Common myeloid progenitor, CD34-positive (primary cell): ENCODE measurements around the gene CXXC4.

ENCODE experiments used
- CTCF ChIA-PET: fragments of 350-600 bp; sonication (Branson Sonifier 250); formaldehyde crosslinking; loops from one replicate; lab custom pipeline; 2021; ENCODE audit warnings: antibody characterized with exemption; lab: Charles Lee
- POLR2A ChIA-PET: fragments of 350-600 bp; sonication (Branson Sonifier 250); formaldehyde crosslinking; loops from one replicate; lab custom pipeline; 2021; ENCODE audit warnings: antibody characterized with exemption; lab: Charles Lee
- DNase-seq, 3 donors: peaks; one replicate each; pipeline versions ENCODE4 v3.0.0 to v3.0.0-alpha.2; 2013
- H3K27ac ChIP-seq, 2 experiments: 1 replicate in 1 of 2; 2 replicates in 1 of 2; pipeline ENCODE4 v1.7.0; 2013; ENCODE audit warnings: inconsistent platforms in 2 of 2, low read length in 2 of 2, mild to moderate bottlenecking in 2 of 2, low read depth in 1 of 2, moderate library complexity in 1 of 2; ENCODE audit not compliant: severe bottlenecking in 2 of 2, insufficient read depth in 1 of 2, poor library complexity in 1 of 2
- H3K27me3 ChIP-seq, 5 experiments: replicated peaks in 2 of 5; 1 replicate in 3 of 5; 2 replicates in 2 of 5; pipeline versions ENCODE4 v1.6.1 to v1.7.0; 2013; ENCODE audit warnings: low read length in 4 of 5, mild to moderate bottlenecking in 2 of 5, moderate library complexity in 2 of 5, inconsistent platforms in 1 of 5; ENCODE audit not compliant: insufficient read depth in 5 of 5, control insufficient read depth in 4 of 5
- H3K36me3 ChIP-seq, 4 experiments: 1 replicate in 2 of 4; 2 replicates in 2 of 4; pipeline versions ENCODE4 v1.6.1 to v1.7.0; 2013; ENCODE audit warnings: low read length in 3 of 4, control low read depth in 1 of 4, mild to moderate bottlenecking in 1 of 4; ENCODE audit not compliant: control insufficient read depth in 4 of 4, insufficient read depth in 4 of 4
- H3K4me1 ChIP-seq, 4 experiments: 1 replicate in 3 of 4; 2 replicates in 1 of 4; pipeline versions ENCODE4 v1.6.1 to v1.7.1; 2013; ENCODE audit warnings: low read length in 3 of 4, mild to moderate bottlenecking in 3 of 4, control low read depth in 1 of 4, inconsistent platforms in 1 of 4, moderate library complexity in 1 of 4; ENCODE audit not compliant: control insufficient read depth in 4 of 4, insufficient read depth in 4 of 4; ENCODE audit errors: control extremely low read depth in 1 of 4
- H3K4me3 ChIP-seq, 7 experiments: 1 replicate in 4 of 7; 2 replicates in 3 of 7; pipeline versions ENCODE4 v1.5.1 to v1.7.0; 2013; ENCODE audit warnings: mild to moderate bottlenecking in 7 of 7, low read length in 6 of 7, moderate library complexity in 6 of 7, inconsistent platforms in 2 of 7, low read depth in 2 of 7, control low read depth in 1 of 7; ENCODE audit not compliant: insufficient read depth in 4 of 7, control insufficient read depth in 1 of 7; ENCODE audit errors: extremely low read depth in 1 of 7
- H3K9me3 ChIP-seq, 5 experiments: 1 replicate in 4 of 5; 2 replicates in 1 of 5; pipeline versions ENCODE4 v1.6.1 to v1.7.1; 2013; ENCODE audit warnings: low read length in 4 of 5, mild to moderate bottlenecking in 2 of 5, inconsistent platforms in 1 of 5, low read depth in 1 of 5, moderate library complexity in 1 of 5; ENCODE audit not compliant: control insufficient read depth in 4 of 5, insufficient read depth in 2 of 5; ENCODE audit errors: control extremely low read depth in 1 of 5
- WGBS: methylation state at CpG from one replicate; pipeline ENCODE4 v1.1.5; 2013; ENCODE audit not compliant: insufficient coverage; 5-methylcytosine and 5-hydroxymethylcytosine counted together

CXXC4 gene

GRCh38 chr4:104519588-104519987 lies 24.9 kb upstream of the CXXC4 start:
- no peaks in the 10 kb centered on the region for H3K9me3 ChIP-seq
- no peak overlapping the region for H3K27ac ChIP-seq
- CTCF ChIA-PET, result no interaction called here
- no peak overlapping the region for H3K4me3 ChIP-seq
- DNase-seq, result peak in 1 of 3 donors; percentile 4
- no peaks in the 10 kb centered on the region for H3K36me3 ChIP-seq
- POLR2A ChIA-PET, result no interaction called here
- H3K4me1 ChIP-seq, result no peaks in the 10 kb centered on the region
- no peaks in the 10 kb centered on the region for H3K27me3 ChIP-seq

GRCh38 chr4:104516884-104517283 lies 22.2 kb upstream of the CXXC4 start:
- POLR2A ChIA-PET, result no interaction called here

GRCh38 chr4:104508224-104508623 lies 13.5 kb upstream of the CXXC4 start:
- no CpG with 5 or more reads among the region's 1 CpG for WGBS
- Histone ChIP-seq H3K27me3 (peaks cover 0 to 6% (median 0%) of the 10 kb centered on the region in 5 experiments), H3K27ac (no peak overlapping the region), H3K9me3 (peaks cover 0 to 3% (median 0%) of the 10 kb centered on the region in 5 experiments), H3K4me1 (no peaks in the 10 kb centered on the region), H3K36me3 (no peaks in the 10 kb centered on the region), H3K4me3 (no peak overlapping the region)
- CTCF ChIA-PET, result interaction anchor here (0.6 kb wide), 1 partner anchor 138 kb away, joined by 3 read pairs; no protein-coding TSS in a partner anchor
- DNase-seq, result no peak
- POLR2A ChIA-PET, result no interaction called here

More at GRCh38 chr4:104516884-104517283, 22.2 kb upstream of the CXXC4 start:
- Histone ChIP-seq H3K9me3 (no peaks in the 10 kb centered on the region), H3K27ac (no peak overlapping the region), H3K27me3 (no peaks in the 10 kb centered on the region), H3K4me1 (no peaks in the 10 kb centered on the region), H3K36me3 (no peaks in the 10 kb centered on the region), H3K4me3 (no peak overlapping the region)
- no peak for DNase-seq
- CTCF ChIA-PET, result no interaction called here

DNA sequence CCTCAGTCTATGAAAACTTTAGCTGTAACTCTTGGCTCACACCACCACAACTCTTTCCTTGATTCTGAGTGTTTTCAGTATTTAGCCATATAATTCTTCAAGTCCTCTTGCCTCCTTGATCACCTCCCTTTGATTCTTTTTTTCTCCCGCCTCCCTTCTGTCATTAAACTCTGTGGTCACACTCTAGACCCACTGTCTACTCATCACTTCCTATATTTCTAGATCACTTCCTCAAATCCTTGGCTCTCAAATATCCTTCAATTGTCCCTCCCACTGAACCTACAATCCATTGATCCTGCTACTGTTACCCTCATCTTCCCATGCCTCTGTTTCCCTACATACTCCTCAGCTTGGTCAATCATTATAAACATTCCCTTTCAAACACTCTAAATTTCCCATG lies 12.4 kb upstream of the CXXC4 start:
- Histone ChIP-seq H3K36me3 (no peaks in the 10 kb centered on the region), H3K4me3 (no peak overlapping the region), H3K27me3 (peaks cover 0 to 11% (median 0%) of the 10 kb centered on the region in 5 experiments), H3K27ac (no peak overlapping the region), H3K4me1 (no peaks in the 10 kb centered on the region), H3K9me3 (peaks cover 0 to 3% (median 0%) of the 10 kb centered on the region in 5 experiments)
- CTCF ChIA-PET, result no interaction called here
- WGBS, result 54% methylated on average over 1 of the region's 1 CpG
- DNase-seq, result peak in 1 of 3 donors; percentile 17
- POLR2A ChIA-PET, result no interaction called here

DNA sequence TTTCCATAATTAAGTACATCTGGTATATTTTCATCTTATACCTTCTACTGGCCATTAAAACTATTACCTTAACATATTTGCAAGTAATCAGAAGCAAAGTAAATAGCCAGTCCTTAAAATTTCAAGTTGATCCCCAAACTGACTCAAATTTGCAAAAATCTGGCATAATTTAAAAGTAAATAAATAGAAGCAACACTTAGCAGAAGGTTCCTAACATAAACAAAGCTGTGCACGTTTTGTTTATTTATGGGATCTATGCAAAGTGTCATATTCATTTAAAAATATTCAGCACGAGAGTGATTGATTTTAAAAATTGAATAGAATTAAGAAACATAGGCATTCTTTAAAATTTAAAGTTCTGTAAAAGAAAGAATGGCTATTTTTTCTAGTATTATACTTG lies 9.8 kb upstream of the CXXC4 start:
- no peaks in the 10 kb centered on the region for H3K36me3 ChIP-seq
- H3K4me1 ChIP-seq, result no peaks in the 10 kb centered on the region
- CTCF ChIA-PET, result no interaction called here
- no peak for DNase-seq
- no peak overlapping the region for H3K4me3 ChIP-seq
- H3K27me3 ChIP-seq, result peaks cover 0 to 27% (median 5%) of the 10 kb centered on the region in 5 experiments
- no CpG with 5 or more reads among the region's 2 CpGs for WGBS
- peaks cover 0 to 3% (median 0%) of the 10 kb centered on the region in 5 experiments for H3K9me3 ChIP-seq
- no peak overlapping the region for H3K27ac ChIP-seq
- POLR2A ChIA-PET, result no interaction called here

- WGBS, result 100% methylated on average over 2 of the region's 2 CpGs
- CTCF ChIA-PET, result no interaction called here
- Histone ChIP-seq H3K36me3 (no peaks in the 10 kb centered on the region), H3K4me3 (no peak overlapping the region), H3K9me3 (peaks cover 0 to 3% (median 0%) of the 10 kb centered on the region in 5 experiments), H3K4me1 (no peaks in the 10 kb centered on the region), H3K27me3 (peaks cover 3 to 46% (median 12%) of the 10 kb centered on the region in 5 experiments), H3K27ac (no peak overlapping the region)
- POLR2A ChIA-PET, result no interaction called here
- DNase-seq, result no peak
These were observed 7.8 kb upstream of the CXXC4 start for GRCh38 chr4:104502471-104502870.

DNA sequence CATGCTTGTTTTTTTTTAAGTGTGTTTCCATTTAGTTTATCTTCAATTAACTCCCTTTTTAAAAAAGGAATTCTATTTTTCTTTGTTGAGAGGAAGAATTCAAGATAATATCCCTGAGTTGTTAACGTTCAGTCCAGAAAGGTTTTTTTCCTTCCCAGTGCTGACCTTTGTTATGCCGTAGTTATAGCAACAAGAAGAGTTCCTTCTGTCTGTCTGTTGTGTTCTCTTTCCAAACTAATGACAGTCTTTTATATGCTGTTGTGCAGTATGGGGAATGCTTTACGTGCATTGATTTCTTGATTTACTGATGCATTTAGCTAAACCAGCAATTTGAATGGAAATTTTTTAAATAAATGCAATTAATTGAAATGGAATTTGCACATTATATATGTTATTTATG lies 6.6 kb upstream of the CXXC4 start:
- H3K4me3 ChIP-seq, result no peak overlapping the region
- 100% methylated on average over 1 of the region's 3 CpGs for WGBS
- DNase-seq, result no peak
- ChIA-PET CTCF (no interaction called here), POLR2A (no interaction called here)
- H3K27ac ChIP-seq, result no peak overlapping the region
- peaks cover 0 to 1% (median 0%) of the 10 kb centered on the region in 5 experiments for H3K9me3 ChIP-seq
- no peaks in the 10 kb centered on the region for H3K4me1 ChIP-seq
- peaks cover 3 to 53% (median 15%) of the 10 kb centered on the region in 5 experiments for H3K27me3 ChIP-seq
- no peaks in the 10 kb centered on the region for H3K36me3 ChIP-seq
